HepG2 (cell line): ENCODE data around the gene LDLRAD2. TPM values are rescaled to one million over a fixed set of nuclear protein-coding genes. Genes with fewer than 3 reads are reported as not detected.

Experiments
- ARNTL ChIP-seq: sonication (generic); formaldehyde crosslinking; IDR thresholded peaks from 2 replicates; pipeline ENCODE4 v1.4.0; 2020; ENCODE audit warnings: mild to moderate bottlenecking, missing genetic modification reagents
- ATF4 ChIP-seq, 2 experiments: fragments of 450-650 bp in 1 of 2; sonication (generic) in 1 of 2; formaldehyde crosslinking; IDR thresholded peaks; 2 replicates each; pipeline versions ENCODE4 v1.5.0 to v1.8.0; 2020 to 2022; ENCODE audit warnings: mild to moderate bottlenecking in 1 of 2, missing genetic modification reagents in 1 of 2
- CEBPB ChIP-seq: IDR thresholded peaks from 2 replicates; pipeline ENCODE4 v1.6.1; 2011; ENCODE audit warnings: low read depth, low read length, improper control_type of control experiment, borderline replicate concordance
- CHD2 ChIP-seq: IDR thresholded peaks from 2 replicates; pipeline ENCODE4 v1.6.1; 2011; ENCODE audit warnings: low read depth, low read length, improper control_type of control experiment
- CSRNP1 ChIP-seq: sonication (generic); formaldehyde crosslinking; IDR thresholded peaks from 2 replicates; pipeline ENCODE4 v1.8.1; 2023; ENCODE audit warnings: mild to moderate bottlenecking, missing genetic modification reagents
- ELF3 ChIP-seq: IDR thresholded peaks from 2 replicates; pipeline ENCODE4 v1.6.1; 2016; ENCODE audit warnings: missing genetic modification reagents, missing compliant biosample characterization
- FOXA3 ChIP-seq: IDR thresholded peaks from 2 replicates; pipeline ENCODE4 v1.6.1; 2016; ENCODE audit warnings: missing genetic modification reagents, missing compliant biosample characterization
- KDM1A ChIP-seq: IDR thresholded peaks from 2 replicates; pipeline ENCODE4 v1.6.1; 2016; ENCODE audit warnings: missing compliant biosample characterization
- LCORL ChIP-seq, 2 experiments: fragments of 450-650 bp in 1 of 2; sonication (generic) in 1 of 2; formaldehyde crosslinking in 1 of 2; IDR thresholded peaks; 2 replicates each; pipeline versions ENCODE4 v1.5.0 to v1.6.1; 2017 to 2020; ENCODE audit warnings: antibody characterized with exemption in 1 of 2, missing genetic modification reagents in 1 of 2
- NFE2L1 ChIP-seq: sonication (generic); formaldehyde crosslinking; IDR thresholded peaks from 2 replicates; pipeline ENCODE4 v1.4.0; 2020; ENCODE audit warnings: missing genetic modification reagents, mild to moderate bottlenecking, borderline replicate concordance
- NONO ChIP-seq, 2 experiments: fragments of 450-650 bp in 1 of 2; sonication (generic) in 1 of 2; formaldehyde crosslinking in 1 of 2; IDR thresholded peaks in 1 of 2; conservative IDR thresholded peaks in 1 of 2; 2 replicates each; pipeline versions ENCODE4 v1.6.1 to v1.8.0; 2017 to 2022; ENCODE audit warnings: mild to moderate bottlenecking in 1 of 2, missing genetic modification reagents in 1 of 2, moderate library complexity in 1 of 2
- NR2F6 ChIP-seq, 2 experiments: IDR thresholded peaks; 2 replicates each; pipeline ENCODE4 v1.6.1; 2016; ENCODE audit warnings: antibody characterized with exemption in 1 of 2, mild to moderate bottlenecking in 1 of 2
- PBX2 ChIP-seq: IDR thresholded peaks from 2 replicates; pipeline ENCODE4 v1.6.1; 2016; ENCODE audit warnings: control low read depth
- RARA ChIP-seq: IDR thresholded peaks from 2 replicates; pipeline ENCODE4 v1.6.1; 2016; ENCODE audit warnings: missing genetic modification reagents, missing compliant biosample characterization
- SOX5 ChIP-seq: IDR thresholded peaks from 2 replicates; pipeline ENCODE4 v1.6.1; 2016; ENCODE audit warnings: borderline replicate concordance
- SP5 ChIP-seq: IDR thresholded peaks from 2 replicates; pipeline ENCODE4 v1.6.1; 2016; ENCODE audit warnings: low read depth, borderline replicate concordance
- TBL1XR1 ChIP-seq: fragments of 150-350 bp; IDR thresholded peaks from 2 replicates; pipeline ENCODE4 v1.6.1; 2014; ENCODE audit warnings: borderline replicate concordance, low read length; ENCODE audit not compliant: partially characterized antibody
- TEF ChIP-seq: sonication (generic); formaldehyde crosslinking; IDR thresholded peaks from 2 replicates; pipeline ENCODE4 v1.5.0; 2020; ENCODE audit warnings: missing genetic modification reagents
- TFDP1 ChIP-seq: IDR thresholded peaks from 2 replicates; pipeline ENCODE4 v1.6.1; 2016; ENCODE audit warnings: missing compliant biosample characterization, missing genetic modification reagents, borderline replicate concordance
- ZMYM3 ChIP-seq: sonication (generic); formaldehyde crosslinking; IDR thresholded peaks from 2 replicates; pipeline ENCODE4 v1.5.1; 2020; ENCODE audit warnings: mild to moderate bottlenecking, missing genetic modification reagents
- ZNF20 ChIP-seq: sonication (generic); formaldehyde crosslinking; IDR thresholded peaks from 2 replicates; pipeline ENCODE4 v1.4.0; 2020; ENCODE audit warnings: mild to moderate bottlenecking, moderate library complexity, missing genetic modification reagents
- ZNF430 ChIP-seq: sonication (generic); formaldehyde crosslinking; IDR thresholded peaks from 2 replicates; pipeline ENCODE4 v1.9.0; 2021; ENCODE audit warnings: mild to moderate bottlenecking, missing genetic modification reagents
- polyA plus RNA-seq, 8 experiments: library from polyadenylated mRNA; depleted of rRNA in 3 of 8; stranded (reverse) in 7 of 8; unstranded in 1 of 8; fragments of >200 nt; fragmentation: Illumina TruSeq in 4 of 8; extraction: Trizol in 4 of 8; gene quantifications; 2 replicates each; pipeline versions ENCODE4 v1.2.1 to v1.2.3, GENCODE V29; 2011 to 2016; ENCODE audit warnings: low read depth in 4 of 8, missing spikeins in 1 of 8, mixed read lengths in 1 of 8; ENCODE audit not compliant: insufficient read depth in 1 of 8
- total RNA-seq, 5 experiments: library from RNA; depleted of rRNA; stranded (reverse); fragments of >200 nt; fragmentation: Illumina TruSeq; extraction: Trizol; gene quantifications; 2 replicates each; pipeline ENCODE4 v1.2.3, GENCODE V29; 2016; ENCODE audit warnings: low read depth in 1 of 5

LDLRAD2 gene
- total and polyA plus RNA-seq, 2 of the 13 experiments (the other 11 are each of a cell fraction or from before 2014, with no cell fraction given): not detected

GRCh38 chr1:21783679-21784603 is 28.1 kb upstream of the LDLRAD2 start (continued):
- TF ChIP-seq ARNTL (0 out of 2 replicates have a peak, but pooled peaks have one; percentile 15), TFDP1 (CRISPR knock-in tag) (peak; percentile 12; the same call in 1 of the 2 replicates), ZMYM3 (CRISPR knock-in tag) (peak; percentile 58; the same call in 1 of the 2 replicates), TBL1XR1 (peak; percentile 63), LCORL (IDR thresholded peaks at IDR 0.05) (no peak), LCORL (CRISPR knock-in tag; IDR thresholded peaks at IDR 0.05) (peak; percentile 76), NFE2L1 (CRISPR knock-in tag) (no peak), FOXA3 (CRISPR knock-in tag) (peak; percentile 40; the same call in 1 of the 2 replicates), PBX2 (CRISPR knock-in tag) (0 out of 2 replicates have a peak, but pooled peaks have one; percentile 33), TEF (CRISPR knock-in tag) (no peak), CSRNP1 (CRISPR knock-in tag) (peak; percentile 67; the same call in 1 of the 2 replicates), ZNF430 (CRISPR knock-in tag) (peak; percentile 43; the same call in 1 of the 2 replicates), ELF3 (peak; percentile 4; the same call in 1 of the 2 replicates), SP5 (CRISPR knock-in tag) (0 out of 2 replicates have a peak, but pooled peaks have one; percentile 16), NR2F6 (IDR thresholded peaks at IDR 0.05) (peak; percentile 43; the same call in 1 of the 2 replicates), NR2F6 (CRISPR knock-in tag; IDR thresholded peaks at IDR 0.05) (peak; percentile 65; the same call in 1 of the 2 replicates), ATF4 (CRISPR knock-in tag; IDR thresholded peaks at IDR 0.05) (peak in 1 of 2 experiments; percentile 30; a peak in 1 of 4 replicates), KDM1A (CRISPR knock-in tag) (peak; percentile 57; the same call in 1 of the 2 replicates), ZNF20 (CRISPR knock-in tag) (no peak), CEBPB (no peak), NONO (IDR thresholded peaks at IDR 0.05) (no peak), NONO (CRISPR knock-in tag; conservative IDR thresholded peaks at IDR 0.05) (peak; percentile 80; the same call in 1 of the 2 replicates), RARA (CRISPR knock-in tag) (0 out of 2 replicates have a peak, but pooled peaks have one; percentile 20), SOX5 (0 out of 2 replicates have a peak, but pooled peaks have one; percentile 13), CHD2 (peak; percentile 68; the same call in 1 of the 2 replicates)
